ENCODE results near the gene GAL3ST2. TPM values are rescaled to one million over a fixed set of nuclear protein-coding genes. Genes with fewer than 3 reads are reported as not detected.
"Not testable (repeated sequence)": the region's sequence is repeated elsewhere in the genome, so short reads cannot be mapped to it uniquely, and the experiment has no call there.

The GAL3ST2 gene
- total RNA-seq, 2 experiments from 2014 or later = 0.22 to 0.43 TPM

- POLR2A ChIA-PET = no interaction called here
- H3K4me3 Mint-ChIP-seq = no peak overlapping the region
- H3K27me3 Mint-ChIP-seq = peaks cover 3% of the 10 kb centered on the region
- H3K9me3 Mint-ChIP-seq = no peaks in the 10 kb centered on the region
- no peaks in the 10 kb centered on the region for H3K36me3 Mint-ChIP-seq
- DNase-seq = no peak
- no peak for ATAC-seq (ENCODE audit: low read depth)
- peaks cover 4% of the 10 kb centered on the region for H3K4me1 Mint-ChIP-seq
- no peak overlapping the region for H3K27ac Mint-ChIP-seq
These were observed 38.2 kb downstream of the GAL3ST2 start for GRCh38 chr2:241814643-241815476.

GRCh38 chr2:241815477-241816430, 39.1 kb downstream of the GAL3ST2 start:
- no peak for ATAC-seq (ENCODE audit: low read depth)

GRCh38 chr2:241816431-241817121, 40.0 kb downstream of the GAL3ST2 start:
- Mint-ChIP-seq H3K9me3 (no peaks in the 10 kb centered on the region), H3K27ac (no peak overlapping the region)

More at GRCh38 chr2:241815477-241816430, 39.1 kb downstream of the GAL3ST2 start:
- peaks cover 3% of the 10 kb centered on the region for H3K27me3 Mint-ChIP-seq
- POLR2A ChIA-PET = no interaction called here
- H3K4me1 Mint-ChIP-seq = peaks cover 4% of the 10 kb centered on the region
- H3K36me3 Mint-ChIP-seq = no peaks in the 10 kb centered on the region
- no peak for DNase-seq
- no peak overlapping the region for H3K4me3 Mint-ChIP-seq
- H3K9me3 Mint-ChIP-seq = no peaks in the 10 kb centered on the region
- H3K27ac Mint-ChIP-seq = no peak overlapping the region

GRCh38 chr2:241817126-241817820, 40.7 kb downstream of the GAL3ST2 start:
- Mint-ChIP-seq H3K27me3 (peaks cover 3% of the 10 kb centered on the region), H3K27ac (no peak overlapping the region), H3K4me3 (peak overlapping the region; percentile 43), H3K4me1 (peaks cover 9% of the 10 kb centered on the region), H3K36me3 (no peaks in the 10 kb centered on the region), H3K9me3 (no peaks in the 10 kb centered on the region)
- ATAC-seq (ENCODE audit: low read depth) = no peak
- DNase-seq = peak; percentile 31
- POLR2A ChIA-PET = interaction anchor here (0.7 kb wide), 1 partner anchor 81 kb away, joined by 3 read pairs; no protein-coding TSS in a partner anchor

More at GRCh38 chr2:241816431-241817121, 40.0 kb downstream of the GAL3ST2 start:
- Mint-ChIP-seq H3K36me3 (no peaks in the 10 kb centered on the region), H3K4me1 (peaks cover 8% of the 10 kb centered on the region), H3K27me3 (peaks cover 3% of the 10 kb centered on the region), H3K4me3 (no peak overlapping the region)
- no peak for DNase-seq
- ATAC-seq (ENCODE audit: low read depth) = no peak
- POLR2A ChIA-PET = no interaction called here

GRCh38 chr2:241817821-241818215, 41.2 kb downstream of the GAL3ST2 start:
- H3K4me3 Mint-ChIP-seq; H3K9me3 Mint-ChIP-seq; H3K36me3 Mint-ChIP-seq; H3K27me3 Mint-ChIP-seq; ATAC-seq (ENCODE audit: low read depth); H3K27ac Mint-ChIP-seq; DNase-seq: not testable (repeated sequence)
- POLR2A ChIA-PET = interaction anchor here (0.7 kb wide), 1 partner anchor 80 kb away, joined by 3 read pairs; no protein-coding TSS in a partner anchor
- peaks cover 14% of the 10 kb centered on the region for H3K4me1 Mint-ChIP-seq

- H3K27ac Mint-ChIP-seq = no peak overlapping the region
- no peak overlapping the region for H3K4me3 Mint-ChIP-seq
- H3K36me3 Mint-ChIP-seq = no peaks in the 10 kb centered on the region
- peaks cover 16% of the 10 kb centered on the region for H3K4me1 Mint-ChIP-seq
- H3K27me3 Mint-ChIP-seq = peaks cover 7% of the 10 kb centered on the region
- DNase-seq (peak; percentile 23), ATAC-seq (ENCODE audit: low read depth) (no peak)
- POLR2A ChIA-PET = no interaction called here
- peaks cover 3% of the 10 kb centered on the region for H3K9me3 Mint-ChIP-seq
These were observed 41.8 kb downstream of the GAL3ST2 start for GRCh38 chr2:241818229-241818942.

- POLR2A ChIA-PET = no interaction called here
- Mint-ChIP-seq H3K4me3 (no peak overlapping the region), H3K36me3 (peaks cover 3% of the 10 kb centered on the region), H3K27me3 (peaks cover 7% of the 10 kb centered on the region), H3K4me1 (peaks cover 19% of the 10 kb centered on the region), H3K27ac (no peak overlapping the region), H3K9me3 (peaks cover 6% of the 10 kb centered on the region)
- no peak for ATAC-seq (ENCODE audit: low read depth)
- no peak for DNase-seq
These were observed 42.3 kb downstream of the GAL3ST2 start for GRCh38 chr2:241818943-241819270.

GRCh38 chr2:241819947-241820624, 43.5 kb downstream of the GAL3ST2 start:
- DNase-seq = peak; percentile 15
- H3K4me1 Mint-ChIP-seq = peaks cover 19% of the 10 kb centered on the region
- H3K27ac Mint-ChIP-seq; H3K4me3 Mint-ChIP-seq; ATAC-seq (ENCODE audit: low read depth); H3K36me3 Mint-ChIP-seq; POLR2A ChIA-PET; H3K9me3 Mint-ChIP-seq; H3K27me3 Mint-ChIP-seq: not testable (repeated sequence)

- H3K27ac Mint-ChIP-seq = no peak overlapping the region
- POLR2A ChIA-PET = no interaction called here
These were observed 44.2 kb downstream of the GAL3ST2 start for GRCh38 chr2:241820625-241821384.

GRCh38 chr2:241821460-241822263, 45.0 kb downstream of the GAL3ST2 start:
- peaks cover 5% of the 10 kb centered on the region for H3K36me3 Mint-ChIP-seq
- ATAC-seq (ENCODE audit: low read depth) (no peak), DNase-seq (peak; percentile 31)
- POLR2A ChIA-PET = no interaction called here
- peaks cover 15% of the 10 kb centered on the region for H3K9me3 Mint-ChIP-seq
- H3K4me3 Mint-ChIP-seq = peak overlapping the region; percentile 28
- peaks cover 14% of the 10 kb centered on the region for H3K27me3 Mint-ChIP-seq
- H3K27ac Mint-ChIP-seq = peak overlapping the region; percentile 40
- H3K4me1 Mint-ChIP-seq = peaks cover 23% of the 10 kb centered on the region

More at GRCh38 chr2:241820625-241821384, 44.2 kb downstream of the GAL3ST2 start:
- no peak for ATAC-seq (ENCODE audit: low read depth)
- peaks cover 10% of the 10 kb centered on the region for H3K27me3 Mint-ChIP-seq
- H3K4me1 Mint-ChIP-seq = peaks cover 20% of the 10 kb centered on the region
- no peak for DNase-seq
- peaks cover 5% of the 10 kb centered on the region for H3K36me3 Mint-ChIP-seq
- peaks cover 10% of the 10 kb centered on the region for H3K9me3 Mint-ChIP-seq
- no peak overlapping the region for H3K4me3 Mint-ChIP-seq

- Mint-ChIP-seq H3K27ac (peak overlapping the region; percentile 21), H3K9me3 (peaks cover 20% of the 10 kb centered on the region), H3K4me1 (peaks cover 27% of the 10 kb centered on the region), H3K36me3 (peaks cover 5% of the 10 kb centered on the region), H3K27me3 (peaks cover 14% of the 10 kb centered on the region), H3K4me3 (no peak overlapping the region)
- POLR2A ChIA-PET = no interaction called here
- ATAC-seq (ENCODE audit: low read depth) (no peak), DNase-seq (no peak)
These were observed 45.6 kb downstream of the GAL3ST2 start for GRCh38 chr2:241822264-241822623.

All from activated naive CD8-positive, alpha-beta T cell treated with anti-CD3 and anti-CD28 coated beads, Interleukin-2, amount 10 ng/mL, durations not matched to agents 7 days and 5 days (primary cell).